Cardiac muscle cell (in vitro differentiated cells and primary cell): Measurements from ENCODE around the gene NOTCH2. TPM values are rescaled to one million over a fixed set of nuclear protein-coding genes. Genes with fewer than 3 reads are reported as not detected.

Experiments used
- DNase-seq, 2 donors: peaks; one replicate each; pipeline versions ENCODE4 v3.0.0 to v3.0.0-alpha.2; 2010 to 2017; ENCODE audit warnings: low read depth in 1 of 2, low spot score in 1 of 2
- H3K27ac ChIP-seq: fragments of 200-600 bp; sonication (generic); 2 replicates; pipeline ENCODE4 v1.5.1; 2016
- H3K27me3 ChIP-seq: fragments of 200-600 bp; sonication (generic); 2 replicates; pipeline ENCODE4 v1.6.0; 2016; ENCODE audit warnings: control low read depth
- H3K36me3 ChIP-seq: fragments of 200-600 bp; sonication (generic); 2 replicates; pipeline ENCODE4 v1.5.1; 2016; ENCODE audit warnings: control low read depth
- H3K4me1 ChIP-seq: fragments of 200-600 bp; sonication (generic); 2 replicates; pipeline ENCODE4 v1.8.1; 2017; ENCODE audit warnings: low read depth, mild to moderate bottlenecking, mixed run types
- H3K4me3 ChIP-seq: fragments of 200-600 bp; sonication (generic); 2 replicates; pipeline ENCODE4 v1.5.1; 2016; ENCODE audit warnings: mild to moderate bottlenecking
- H3K9me3 ChIP-seq: fragments of 200-600 bp; sonication (generic); 2 replicates; pipeline ENCODE4 v1.5.1; 2017; ENCODE audit warnings: low read depth, mild to moderate bottlenecking, control low read depth
- polyA plus RNA-seq: library from polyadenylated mRNA; unstranded; fragments of >200 nt; fragmentation: Nextera tagmentation; extraction: Ambion mirVana; gene quantifications from 2 replicates; pipeline ENCODE4 v1.2.1, GENCODE V29; 2016
- total RNA-seq: library from RNA; depleted of rRNA; stranded (reverse); fragments of >200 nt; gene quantifications from 2 replicates; pipeline ENCODE4 v1.2.3, GENCODE V29; 2016
- TF ChIP-seq, protein P1 (sequence below): IDR thresholded peaks from 2 replicates; pipeline ENCODE4 v1.5.1; 2012; ENCODE audit warnings: low read depth, mild to moderate bottlenecking, low read length

Gene NOTCH2
- total and polyA plus RNA-seq, 2 experiments from 2014 or later: 25.6 to 52.3 TPM

DNA sequence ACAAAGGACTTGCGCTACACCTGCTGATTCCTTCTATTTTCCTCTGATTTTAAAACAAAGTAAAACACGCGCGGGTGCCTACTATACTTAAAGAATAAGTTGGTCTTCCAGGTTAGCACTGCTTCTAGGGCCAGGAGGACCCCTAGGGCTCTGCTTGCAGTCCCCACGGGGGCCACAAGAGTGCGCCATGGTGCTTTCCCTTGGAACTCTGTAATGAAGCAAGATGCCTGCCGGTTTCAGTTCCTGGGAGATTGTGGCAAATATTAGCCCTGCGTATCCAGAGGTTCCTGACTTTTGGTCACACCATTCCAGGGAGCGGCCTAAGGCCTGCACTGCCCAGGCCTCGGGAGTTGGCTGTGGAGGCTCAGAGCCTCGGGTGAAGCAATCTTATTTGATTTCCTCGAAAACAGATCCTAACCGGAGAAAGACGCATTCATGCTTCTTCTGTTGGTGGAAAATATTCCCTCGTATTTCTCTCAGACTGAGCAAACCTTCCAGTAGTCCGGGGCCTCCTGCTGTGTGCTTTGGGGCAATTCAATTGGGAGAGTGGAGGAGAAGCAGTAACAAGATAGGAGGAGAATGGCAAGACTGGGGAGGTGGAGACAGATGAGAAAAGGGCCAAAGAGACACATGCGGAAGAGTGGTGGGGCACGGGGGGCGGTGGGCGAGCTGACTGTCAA is 198.4 kb downstream of the NOTCH2 start:
- no peaks in the 10 kb centered on the region for H3K9me3 ChIP-seq
- DNase-seq: peak; percentile 82 to 86
- no peak overlapping the region for H3K27ac ChIP-seq
- no peaks in the 10 kb centered on the region for H3K27me3 ChIP-seq
- no peaks in the 10 kb centered on the region for H3K36me3 ChIP-seq
- H3K4me3 ChIP-seq: no peak overlapping the region
- peaks cover 6% of the 10 kb centered on the region for H3K4me1 ChIP-seq
- TF ChIP-seq, protein P1, sequence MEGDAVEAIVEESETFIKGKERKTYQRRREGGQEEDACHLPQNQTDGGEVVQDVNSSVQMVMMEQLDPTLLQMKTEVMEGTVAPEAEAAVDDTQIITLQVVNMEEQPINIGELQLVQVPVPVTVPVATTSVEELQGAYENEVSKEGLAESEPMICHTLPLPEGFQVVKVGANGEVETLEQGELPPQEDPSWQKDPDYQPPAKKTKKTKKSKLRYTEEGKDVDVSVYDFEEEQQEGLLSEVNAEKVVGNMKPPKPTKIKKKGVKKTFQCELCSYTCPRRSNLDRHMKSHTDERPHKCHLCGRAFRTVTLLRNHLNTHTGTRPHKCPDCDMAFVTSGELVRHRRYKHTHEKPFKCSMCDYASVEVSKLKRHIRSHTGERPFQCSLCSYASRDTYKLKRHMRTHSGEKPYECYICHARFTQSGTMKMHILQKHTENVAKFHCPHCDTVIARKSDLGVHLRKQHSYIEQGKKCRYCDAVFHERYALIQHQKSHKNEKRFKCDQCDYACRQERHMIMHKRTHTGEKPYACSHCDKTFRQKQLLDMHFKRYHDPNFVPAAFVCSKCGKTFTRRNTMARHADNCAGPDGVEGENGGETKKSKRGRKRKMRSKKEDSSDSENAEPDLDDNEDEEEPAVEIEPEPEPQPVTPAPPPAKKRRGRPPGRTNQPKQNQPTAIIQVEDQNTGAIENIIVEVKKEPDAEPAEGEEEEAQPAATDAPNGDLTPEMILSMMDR: peak; percentile 99

DNA sequence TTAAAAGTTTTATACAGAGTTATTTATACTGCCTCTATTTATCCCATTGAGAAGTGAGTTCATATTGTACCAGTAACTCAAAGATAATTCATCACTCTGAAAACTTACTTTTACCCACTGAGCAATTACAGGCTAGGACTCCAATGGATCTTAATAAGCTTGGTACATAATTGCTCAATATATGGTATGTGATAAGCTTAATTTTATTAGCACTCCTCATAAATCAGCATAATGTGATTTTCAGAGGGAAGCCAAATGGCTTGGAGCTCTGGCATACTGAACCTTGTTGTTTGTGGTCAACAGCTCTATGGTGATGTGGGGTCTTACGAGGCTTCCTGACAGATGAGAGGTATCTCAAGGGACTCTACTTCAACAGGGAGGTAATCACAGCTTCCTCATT is 199.5 kb downstream of the NOTCH2 start:
- no peak for DNase-seq
- TF ChIP-seq, protein P1: no peak

GRCh38 chr1:119868176-119868575 is 201.3 kb downstream of the NOTCH2 start:
- H3K4me1 ChIP-seq: no peaks in the 10 kb centered on the region
- no peak overlapping the region for H3K27ac ChIP-seq
- H3K36me3 ChIP-seq: no peaks in the 10 kb centered on the region
- peaks cover 15% of the 10 kb centered on the region for H3K27me3 ChIP-seq
- TF ChIP-seq, protein P1: no peak
- H3K9me3 ChIP-seq: no peaks in the 10 kb centered on the region
- no peak overlapping the region for H3K4me3 ChIP-seq
- no peak for DNase-seq

More for the DNA sequence above, 199.5 kb downstream of the NOTCH2 start:
- Histone ChIP-seq H3K4me1 (peaks cover 6% of the 10 kb centered on the region), H3K4me3 (no peak overlapping the region), H3K27me3 (peaks cover 4% of the 10 kb centered on the region), H3K9me3 (no peaks in the 10 kb centered on the region), H3K27ac (no peak overlapping the region), H3K36me3 (no peaks in the 10 kb centered on the region)

DNA sequence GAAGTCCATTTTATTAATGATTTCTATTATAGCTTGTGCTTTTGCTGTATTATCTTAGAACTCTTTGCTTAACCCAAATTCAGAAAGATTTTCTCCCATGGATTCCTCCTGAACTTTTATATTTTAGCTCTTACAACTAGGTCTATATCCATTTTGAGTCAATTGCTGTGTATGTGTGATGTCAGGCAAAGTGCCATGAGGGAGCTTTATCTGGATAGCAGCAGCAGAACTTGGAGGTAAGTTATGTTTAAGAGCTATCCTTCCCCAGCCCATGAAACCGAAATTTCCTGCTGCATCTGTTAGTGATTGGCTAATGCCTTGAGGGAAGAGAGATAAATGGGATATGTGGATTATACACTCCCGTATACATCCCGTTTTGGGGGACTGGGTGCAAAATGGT is 203.0 kb downstream of the NOTCH2 start:
- H3K27ac ChIP-seq: no peak overlapping the region
- peaks cover 16% of the 10 kb centered on the region for H3K27me3 ChIP-seq
- H3K36me3 ChIP-seq: no peaks in the 10 kb centered on the region
- H3K9me3 ChIP-seq: no peaks in the 10 kb centered on the region
- no peaks in the 10 kb centered on the region for H3K4me1 ChIP-seq
- DNase-seq: peak in 1 of 2 donors; percentile 21
- no peak overlapping the region for H3K4me3 ChIP-seq
- TF ChIP-seq, protein P1: no peak

- TF ChIP-seq, protein P1: no peak
- DNase-seq: peak in 1 of 2 donors; percentile 33
- Histone ChIP-seq H3K9me3 (no peaks in the 10 kb centered on the region), H3K36me3 (no peaks in the 10 kb centered on the region), H3K27ac (no peak overlapping the region), H3K4me3 (no peak overlapping the region), H3K4me1 (no peaks in the 10 kb centered on the region), H3K27me3 (peaks cover 16% of the 10 kb centered on the region)
Observed at GRCh38 chr1:119865627-119866026, 203.8 kb downstream of the NOTCH2 start.
